GM23338 (cell line): ENCODE results near the gene TPST2. TPM values are rescaled to one million over a fixed set of nuclear protein-coding genes. Genes with fewer than 3 reads are reported as not detected.
A peak's percentile ranks its signal among the peaks of the same experiment; 100 is the strongest.

ENCODE experiments used
- ATAC-seq: fragments of 200-7000 bp; cut with Tn5 transposase; 3 replicates; pipeline ENCODE4 v1.9.1; 2020
- DNase-seq: peaks from one replicate; pipeline ENCODE4 v3.0.0-alpha.2; 2015; ENCODE audit warnings: low spot score
- H2AFZ ChIP-seq: fragments of 200-600 bp; sonication (generic); 2 replicates; pipeline ENCODE4 v1.8.0; 2016; ENCODE audit warnings: antibody characterized with exemption, mild to moderate bottlenecking, moderate library complexity
- H3F3A ChIP-seq: fragments of 200-600 bp; sonication (generic); replicated peaks from 2 replicates; pipeline ENCODE4 v1.8.0; 2017; ENCODE audit warnings: antibody characterized with exemption, mixed run types, low read depth
- H3K27ac ChIP-seq: fragments of 200-600 bp; sonication (generic); 2 replicates; pipeline ENCODE4 v1.6.1; 2016; ENCODE audit warnings: low read depth
- H3K27me3 ChIP-seq: fragments of 200-600 bp; sonication (generic); 2 replicates; pipeline ENCODE4 v1.8.0; 2016; ENCODE audit warnings: mild to moderate bottlenecking, mixed run types, moderate library complexity; ENCODE audit not compliant: insufficient read depth
- H3K36me3 ChIP-seq: fragments of 200-600 bp; sonication (generic); 2 replicates; pipeline ENCODE4 v1.8.0; 2016; ENCODE audit warnings: mild to moderate bottlenecking; ENCODE audit not compliant: insufficient read depth
- H3K4me1 ChIP-seq: fragments of 200-600 bp; sonication (generic); 2 replicates; pipeline ENCODE4 v1.8.0; 2016; ENCODE audit warnings: mild to moderate bottlenecking, moderate library complexity; ENCODE audit not compliant: insufficient read depth
- H3K4me2 ChIP-seq: fragments of 200-600 bp; sonication (generic); 2 replicates; pipeline ENCODE4 v1.7.1; 2017; ENCODE audit warnings: mixed run types
- H3K4me3 ChIP-seq: fragments of 200-600 bp; sonication (generic); 2 replicates; pipeline ENCODE4 v1.6.1; 2016; ENCODE audit warnings: mixed run types
- H3K79me2 ChIP-seq: fragments of 200-600 bp; sonication (generic); replicated peaks from 2 replicates; pipeline ENCODE4 v1.8.0; 2017; ENCODE audit warnings: mild to moderate bottlenecking; ENCODE audit not compliant: insufficient read depth
- H3K9me2 ChIP-seq: fragments of 200-600 bp; sonication (generic); 2 replicates; pipeline ENCODE4 v1.8.0; 2017; ENCODE audit not compliant: insufficient read depth
- H4K20me1 ChIP-seq: fragments of 200-600 bp; sonication (generic); replicated peaks from 2 replicates; pipeline ENCODE4 v1.8.0; 2017; ENCODE audit warnings: mild to moderate bottlenecking; ENCODE audit not compliant: insufficient read depth
- H3K27ac Mint-ChIP-seq: 2 replicates; pipeline ENCODE4 v1.8.0; 2020; ENCODE audit warnings: inconsistent platforms, mild to moderate bottlenecking, moderate library complexity, mixed read lengths
- H3K27me3 Mint-ChIP-seq: 3 replicates; pipeline ENCODE4 v1.8.0; 2022; ENCODE audit warnings: low read depth, mild to moderate bottlenecking, moderate library complexity, mixed read lengths, inconsistent platforms; ENCODE audit not compliant: insufficient read depth, poor library complexity
- H3K36me3 Mint-ChIP-seq: 3 replicates; pipeline ENCODE4 v1.8.0; 2021; ENCODE audit warnings: low read depth, mild to moderate bottlenecking, inconsistent platforms, moderate library complexity, mixed read lengths
- H3K4me1 Mint-ChIP-seq: 3 replicates; pipeline ENCODE4 v1.8.0; 2020; ENCODE audit warnings: mild to moderate bottlenecking, inconsistent platforms, mixed read lengths
- H3K4me3 Mint-ChIP-seq: 3 replicates; pipeline ENCODE4 v1.8.0; 2021; ENCODE audit warnings: moderate library complexity, mild to moderate bottlenecking, inconsistent platforms, mixed read lengths
- H3K9me3 Mint-ChIP-seq: 3 replicates; pipeline ENCODE4 v1.8.0; 2020; ENCODE audit warnings: moderate library complexity, mild to moderate bottlenecking, inconsistent platforms, mixed read lengths
- CREB1 ChIP-seq: fragments of 250-450 bp; sonication (Bioruptor Pico); IDR thresholded peaks from 2 replicates; pipeline ENCODE4 v1.5.0; 2020; ENCODE audit warnings: low read depth, mild to moderate bottlenecking, moderate library complexity
- JUNB ChIP-seq: IDR thresholded peaks from one replicate; pipeline ENCODE4 v1.6.1; 2016; ENCODE audit warnings: antibody characterized with exemption; ENCODE audit not compliant: unreplicated experiment
- NANOG ChIP-seq: IDR thresholded peaks from 2 replicates; pipeline ENCODE4 v1.6.1; 2016; ENCODE audit warnings: antibody characterized with exemption, borderline replicate concordance
- POLR2AphosphoS5 ChIP-seq: IDR thresholded peaks from 2 replicates; pipeline ENCODE4 v1.6.1; 2016; ENCODE audit warnings: antibody characterized with exemption, low read depth
- ZNF331 ChIP-seq: fragments of 250-450 bp; sonication (Bioruptor Pico); IDR thresholded peaks from 2 replicates; pipeline ENCODE4 v1.5.0; 2020; ENCODE audit warnings: low read depth, mild to moderate bottlenecking, moderate library complexity
- ZNF462 ChIP-seq: fragments of 250-450 bp; sonication (Bioruptor Pico); IDR thresholded peaks from 2 replicates; pipeline ENCODE4 v1.5.0; 2020; ENCODE audit warnings: mild to moderate bottlenecking, moderate library complexity
- polyA plus RNA-seq: library from polyadenylated mRNA; unstranded; fragments of >200 nt; fragmentation: Nextera tagmentation; extraction: Ambion mirVana; gene quantifications from 2 replicates; pipeline ENCODE4 v1.2.1, GENCODE V29; 2016
- total RNA-seq: library from RNA; depleted of rRNA; stranded (reverse); fragments of >200 nt; shearing (Covaris generic); gene quantifications from 2 replicates; pipeline ENCODE4 v1.2.3, GENCODE V29; 2014
- TF ChIP-seq, protein P1 (sequence below), 2 experiments: fragments of 200-600 bp in 1 of 2; sonication (generic) in 1 of 2; conservative IDR thresholded peaks; 2 replicates each; pipeline versions ENCODE4 v1.5.1 to v1.6.1; 2016 to 2017; ENCODE audit warnings: antibody characterized with exemption in 2 of 2, low read depth in 2 of 2, mild to moderate bottlenecking in 2 of 2, moderate library complexity in 1 of 2

TPST2 gene
- total and polyA plus RNA-seq, 2 experiments from 2014 or later: 37.9 to 127 TPM

DNA sequence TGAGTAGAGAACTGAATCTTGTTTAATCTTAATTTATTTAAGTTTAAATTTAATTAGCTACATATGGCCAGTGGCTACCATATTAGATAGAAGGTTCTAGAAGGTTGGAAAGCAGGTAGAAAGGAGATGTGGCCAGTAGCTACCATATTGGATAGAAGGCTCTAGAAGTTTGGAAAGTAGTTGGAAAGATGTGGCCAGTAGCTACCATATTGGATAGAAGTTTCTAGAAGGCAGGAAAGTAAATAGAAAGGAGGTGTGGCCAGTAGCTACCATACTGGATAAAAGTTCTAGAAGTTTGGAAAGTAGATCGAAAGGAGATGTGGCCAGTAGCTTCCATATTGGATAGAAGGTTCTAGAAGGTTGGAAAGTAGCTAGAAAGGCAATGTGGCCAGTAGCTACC is 34.1 kb upstream of the TPST2 start (continued):
- TF ChIP-seq ZNF462 (CRISPR knock-in tag): no peak
- no peak for TF ChIP-seq NANOG

- H3K36me3 ChIP-seq: no peaks in the 10 kb centered on the region
- 0 out of 2 replicates have a peak within 1 kb of the TSS, but pooled peaks have one; percentile 32 for H2AFZ ChIP-seq
- no peaks in the 10 kb centered on the region for H3K27me3 ChIP-seq
- Mint-ChIP-seq H3K36me3 (no peaks in the 10 kb centered on the region; the same call in 2 of the 3 replicates), H3K9me3 (no peaks in the 10 kb centered on the region; the same call in 2 of the 3 replicates), H3K27me3 (peaks cover 21% of the 10 kb centered on the region), H3K27ac (no peak within 1 kb of the TSS), H3K4me3 (no peak within 1 kb of the TSS), H3K4me1 (peaks cover 23% of the 10 kb centered on the region)
- no peaks in the 10 kb centered on the region for H3K79me2 ChIP-seq
- 0 out of 2 replicates have a peak, but pooled peaks cover 9% of the 10 kb centered on the region for H3F3A ChIP-seq
- no peak within 1 kb of the TSS for H3K27ac ChIP-seq
- no peaks in the 10 kb centered on the region for H3K9me2 ChIP-seq
- peaks cover 16% of the 10 kb centered on the region for H3K4me1 ChIP-seq
- no peaks in the 10 kb centered on the region for H4K20me1 ChIP-seq
- ATAC-seq (no peak; the same call in 2 of the 3 replicates), DNase-seq (no peak)
- H3K4me3 ChIP-seq: no peak within 1 kb of the TSS
- H3K4me2 ChIP-seq: no peak within 1 kb of the TSS
- TF ChIP-seq ZNF331 (CRISPR knock-in tag): no peak
- TF ChIP-seq POLR2AphosphoS5: no peak
Measured at GRCh38 chr22:26621663-26622062, 31.7 kb upstream of the TPST2 start, which contains the start of gene CRYBA4. TSS of gene CRYBA4 (plus strand) at chr22:26621963. CDS start at chr22:26622597, 634 bp downstream.

GRCh38 chr22:26620197-26620596 is 30.3 kb upstream of the TPST2 start:
- Histone ChIP-seq H3K36me3 (no peaks in the 10 kb centered on the region), H3K27ac (no peak overlapping the region), H4K20me1 (no peaks in the 10 kb centered on the region), H3K4me1 (peaks cover 31% of the 10 kb centered on the region), H3K4me2 (no peak overlapping the region), H2AFZ (no peak overlapping the region), H3K27me3 (peaks cover 5% of the 10 kb centered on the region), H3K4me3 (no peak overlapping the region), H3K9me2 (no peaks in the 10 kb centered on the region), H3F3A (peaks cover 16% of the 10 kb centered on the region), H3K79me2 (no peaks in the 10 kb centered on the region)
- no peak for TF ChIP-seq CREB1
- TF ChIP-seq JUNB: no peak
- TF ChIP-seq, protein P1, sequence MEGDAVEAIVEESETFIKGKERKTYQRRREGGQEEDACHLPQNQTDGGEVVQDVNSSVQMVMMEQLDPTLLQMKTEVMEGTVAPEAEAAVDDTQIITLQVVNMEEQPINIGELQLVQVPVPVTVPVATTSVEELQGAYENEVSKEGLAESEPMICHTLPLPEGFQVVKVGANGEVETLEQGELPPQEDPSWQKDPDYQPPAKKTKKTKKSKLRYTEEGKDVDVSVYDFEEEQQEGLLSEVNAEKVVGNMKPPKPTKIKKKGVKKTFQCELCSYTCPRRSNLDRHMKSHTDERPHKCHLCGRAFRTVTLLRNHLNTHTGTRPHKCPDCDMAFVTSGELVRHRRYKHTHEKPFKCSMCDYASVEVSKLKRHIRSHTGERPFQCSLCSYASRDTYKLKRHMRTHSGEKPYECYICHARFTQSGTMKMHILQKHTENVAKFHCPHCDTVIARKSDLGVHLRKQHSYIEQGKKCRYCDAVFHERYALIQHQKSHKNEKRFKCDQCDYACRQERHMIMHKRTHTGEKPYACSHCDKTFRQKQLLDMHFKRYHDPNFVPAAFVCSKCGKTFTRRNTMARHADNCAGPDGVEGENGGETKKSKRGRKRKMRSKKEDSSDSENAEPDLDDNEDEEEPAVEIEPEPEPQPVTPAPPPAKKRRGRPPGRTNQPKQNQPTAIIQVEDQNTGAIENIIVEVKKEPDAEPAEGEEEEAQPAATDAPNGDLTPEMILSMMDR (conservative IDR thresholded peaks at IDR 0.05; ENCODE audit: low read depth in 2 of 2): no peak
- ATAC-seq: no peak
- peaks cover 35% of the 10 kb centered on the region for H3K4me1 Mint-ChIP-seq
- no peaks in the 10 kb centered on the region; the same call in 2 of the 3 replicates for H3K36me3 Mint-ChIP-seq
- peaks cover 28% of the 10 kb centered on the region for H3K27me3 Mint-ChIP-seq
- H3K4me3 Mint-ChIP-seq: no peak overlapping the region
- H3K27ac Mint-ChIP-seq: no peak overlapping the region
- no peaks in the 10 kb centered on the region; the same call in 2 of the 3 replicates for H3K9me3 Mint-ChIP-seq
- no peak for DNase-seq
